Neural progenitor cell (in vitro differentiated cells): ENCODE measurements around the gene NRP1.

ENCODE experiments used
- EZH2 ChIP-seq: fragments of 200-600 bp; sonication (generic); IDR thresholded peaks from 2 replicates; pipeline ENCODE4 v1.6.1; 2017; ENCODE audit warnings: antibody characterized with exemption, mild to moderate bottlenecking, moderate library complexity
- EZH2phosphoT487 ChIP-seq: fragments of 200-600 bp; sonication (generic); IDR thresholded peaks from 2 replicates; pipeline ENCODE4 v1.6.1; 2017; ENCODE audit warnings: antibody characterized with exemption
- TF ChIP-seq, protein P1 (sequence below): fragments of 200-600 bp; sonication (generic); IDR thresholded peaks from 2 replicates; pipeline ENCODE4 v1.5.1; 2017; ENCODE audit warnings: antibody characterized with exemption, mild to moderate bottlenecking

DNA sequence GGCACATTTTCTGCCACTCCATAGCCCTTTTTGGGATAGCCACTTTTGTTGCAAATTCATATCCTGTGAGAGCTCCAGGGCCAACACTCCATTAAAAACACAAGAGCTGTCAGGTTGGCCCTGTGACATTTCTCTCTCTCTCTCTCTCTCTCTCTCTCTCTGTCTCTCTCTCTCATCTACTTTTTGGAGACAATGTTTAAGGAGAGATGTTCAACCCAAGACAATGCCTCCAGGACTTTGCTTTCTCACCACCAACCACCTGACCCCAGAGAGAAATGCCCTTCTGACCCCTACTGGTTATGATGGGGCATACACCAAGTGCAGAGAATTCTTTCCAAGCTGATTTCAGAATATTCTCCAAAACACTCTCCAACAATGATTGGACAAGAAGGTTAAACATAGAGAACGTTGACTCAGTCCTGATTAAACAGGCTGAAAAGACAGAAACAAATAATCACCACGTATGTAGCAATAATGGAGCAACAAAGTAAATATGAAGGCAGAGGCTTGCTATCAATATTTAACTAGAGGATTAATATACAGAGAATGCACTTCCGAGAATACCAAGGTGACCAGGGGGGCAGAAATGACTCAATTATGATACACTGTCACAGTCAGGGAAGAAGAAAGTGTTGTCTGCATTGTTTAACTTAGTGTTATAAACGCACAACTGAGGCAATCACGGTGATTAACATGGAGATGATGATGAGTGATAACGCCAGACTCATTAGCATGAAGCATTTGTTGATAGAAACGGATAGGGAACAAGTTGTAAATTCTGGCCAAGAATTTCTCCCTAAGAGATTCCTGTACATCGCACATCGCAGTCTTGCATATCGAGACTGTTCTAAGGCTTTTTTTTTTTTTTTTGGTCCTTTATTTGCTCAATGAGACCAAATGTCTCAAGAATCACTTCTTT, 178.5 kb downstream of the NRP1 start:
- TF ChIP-seq, protein P1, sequence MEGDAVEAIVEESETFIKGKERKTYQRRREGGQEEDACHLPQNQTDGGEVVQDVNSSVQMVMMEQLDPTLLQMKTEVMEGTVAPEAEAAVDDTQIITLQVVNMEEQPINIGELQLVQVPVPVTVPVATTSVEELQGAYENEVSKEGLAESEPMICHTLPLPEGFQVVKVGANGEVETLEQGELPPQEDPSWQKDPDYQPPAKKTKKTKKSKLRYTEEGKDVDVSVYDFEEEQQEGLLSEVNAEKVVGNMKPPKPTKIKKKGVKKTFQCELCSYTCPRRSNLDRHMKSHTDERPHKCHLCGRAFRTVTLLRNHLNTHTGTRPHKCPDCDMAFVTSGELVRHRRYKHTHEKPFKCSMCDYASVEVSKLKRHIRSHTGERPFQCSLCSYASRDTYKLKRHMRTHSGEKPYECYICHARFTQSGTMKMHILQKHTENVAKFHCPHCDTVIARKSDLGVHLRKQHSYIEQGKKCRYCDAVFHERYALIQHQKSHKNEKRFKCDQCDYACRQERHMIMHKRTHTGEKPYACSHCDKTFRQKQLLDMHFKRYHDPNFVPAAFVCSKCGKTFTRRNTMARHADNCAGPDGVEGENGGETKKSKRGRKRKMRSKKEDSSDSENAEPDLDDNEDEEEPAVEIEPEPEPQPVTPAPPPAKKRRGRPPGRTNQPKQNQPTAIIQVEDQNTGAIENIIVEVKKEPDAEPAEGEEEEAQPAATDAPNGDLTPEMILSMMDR = peak; percentile 61
- TF ChIP-seq EZH2 (no peak), EZH2phosphoT487 (no peak)
